Measurements from ENCODE around the gene WWC2. TPM values are rescaled to one million over a fixed set of nuclear protein-coding genes. Genes with fewer than 3 reads are reported as not detected.

WWC2 gene
- total and polyA plus RNA-seq, 12 donors, result 6.0 to 37.4 (median 31.2) TPM

DNA sequence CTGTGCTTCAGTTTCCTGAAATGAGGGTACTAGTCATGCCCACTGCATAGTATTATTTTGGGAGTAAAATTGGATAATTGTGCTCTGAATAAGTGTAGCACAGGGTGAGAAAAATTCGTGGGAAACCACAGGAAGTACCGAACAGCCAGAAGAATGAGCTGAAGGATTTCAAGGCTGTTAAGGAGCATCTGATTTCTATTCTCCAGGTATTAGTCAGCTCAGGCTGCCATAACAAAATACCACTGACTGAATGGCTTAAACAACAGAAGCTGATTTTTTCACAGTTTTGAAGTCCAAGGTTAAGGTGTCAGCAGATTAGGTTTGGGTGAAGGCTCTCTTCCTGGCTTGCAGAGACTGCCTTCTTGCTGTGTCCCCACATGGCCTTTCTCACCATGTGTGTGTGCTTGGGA lies 41.9 kb downstream of the WWC2 start:
- intact Hi-C loops (cut with DNase I), result loop anchor here in 4 of 10 donors (1.0 to 5.0 kb wide), 2 partner anchors 42 to 44 kb away; partner anchors contain the start of gene WWC2 (in 4 of the 4)
- DNase-seq (no peak), ATAC-seq (peak in 1 of 8 donors; percentile 30)
- TF ChIP-seq, protein P1, sequence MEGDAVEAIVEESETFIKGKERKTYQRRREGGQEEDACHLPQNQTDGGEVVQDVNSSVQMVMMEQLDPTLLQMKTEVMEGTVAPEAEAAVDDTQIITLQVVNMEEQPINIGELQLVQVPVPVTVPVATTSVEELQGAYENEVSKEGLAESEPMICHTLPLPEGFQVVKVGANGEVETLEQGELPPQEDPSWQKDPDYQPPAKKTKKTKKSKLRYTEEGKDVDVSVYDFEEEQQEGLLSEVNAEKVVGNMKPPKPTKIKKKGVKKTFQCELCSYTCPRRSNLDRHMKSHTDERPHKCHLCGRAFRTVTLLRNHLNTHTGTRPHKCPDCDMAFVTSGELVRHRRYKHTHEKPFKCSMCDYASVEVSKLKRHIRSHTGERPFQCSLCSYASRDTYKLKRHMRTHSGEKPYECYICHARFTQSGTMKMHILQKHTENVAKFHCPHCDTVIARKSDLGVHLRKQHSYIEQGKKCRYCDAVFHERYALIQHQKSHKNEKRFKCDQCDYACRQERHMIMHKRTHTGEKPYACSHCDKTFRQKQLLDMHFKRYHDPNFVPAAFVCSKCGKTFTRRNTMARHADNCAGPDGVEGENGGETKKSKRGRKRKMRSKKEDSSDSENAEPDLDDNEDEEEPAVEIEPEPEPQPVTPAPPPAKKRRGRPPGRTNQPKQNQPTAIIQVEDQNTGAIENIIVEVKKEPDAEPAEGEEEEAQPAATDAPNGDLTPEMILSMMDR (IDR thresholded peaks at IDR 0.05), result no peak
- Histone ChIP-seq H3K27ac (no peak overlapping the region), H3K27me3 (no peaks in the 10 kb centered on the region), H3K4me3 (no peak overlapping the region), H3K36me3 (no peaks in the 10 kb centered on the region), H3K4me1 (peaks cover 0 to 64% (median 38%) of the 10 kb centered on the region in 9 donors), H3K9me3 (no peaks in the 10 kb centered on the region)
- WGBS, 2 donors, result 66 to 72% methylated on average over 2 of the region's 2 CpGs

DNA sequence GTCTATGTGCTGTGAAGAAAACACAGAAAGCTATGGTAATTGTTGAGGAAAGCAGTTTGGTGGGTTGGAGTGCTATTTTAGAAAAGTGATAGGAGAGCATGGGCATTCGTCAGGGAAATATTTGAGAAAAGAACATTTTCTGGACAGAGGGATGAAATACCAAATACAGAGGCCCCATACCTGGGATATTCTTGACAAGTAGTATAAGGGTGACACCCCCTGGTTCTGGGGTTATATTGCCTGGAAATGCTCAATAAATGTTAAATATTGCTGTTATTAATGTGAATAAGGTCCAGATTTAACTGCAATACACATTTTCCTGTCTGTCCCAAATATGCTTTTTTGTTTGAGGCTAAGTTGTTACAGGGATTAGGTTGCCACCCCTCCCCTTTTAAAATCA lies 42.9 kb downstream of the WWC2 start:
- Histone ChIP-seq H3K27me3 (no peaks in the 10 kb centered on the region), H3K9me3 (no peaks in the 10 kb centered on the region), H3K27ac (peak overlapping the region in 4 of 10 donors; percentile 22 to 63 (median 36)), H3K4me1 (peaks cover 3 to 75% (median 49%) of the 10 kb centered on the region in 9 donors), H3K36me3 (no peaks in the 10 kb centered on the region), H3K4me3 (no peak overlapping the region)
- TF ChIP-seq, protein P1 (IDR thresholded peaks at IDR 0.05), result peak in 4 of 9 donors; percentile 26 to 44 (median 30)
- peak in 3 of 8 donors; percentile 39 to 45 (median 41) for ATAC-seq
- 48 to 63% methylated on average over 1 of the region's 1 CpG for WGBS, 2 donors
- intact Hi-C loops (cut with DNase I), result loop anchor here in 4 of 10 donors (1.0 to 5.0 kb wide), 2 partner anchors 43 to 45 kb away; partner anchors contain the start of gene WWC2 (in 4 of the 4)
- no peak for DNase-seq

DNA sequence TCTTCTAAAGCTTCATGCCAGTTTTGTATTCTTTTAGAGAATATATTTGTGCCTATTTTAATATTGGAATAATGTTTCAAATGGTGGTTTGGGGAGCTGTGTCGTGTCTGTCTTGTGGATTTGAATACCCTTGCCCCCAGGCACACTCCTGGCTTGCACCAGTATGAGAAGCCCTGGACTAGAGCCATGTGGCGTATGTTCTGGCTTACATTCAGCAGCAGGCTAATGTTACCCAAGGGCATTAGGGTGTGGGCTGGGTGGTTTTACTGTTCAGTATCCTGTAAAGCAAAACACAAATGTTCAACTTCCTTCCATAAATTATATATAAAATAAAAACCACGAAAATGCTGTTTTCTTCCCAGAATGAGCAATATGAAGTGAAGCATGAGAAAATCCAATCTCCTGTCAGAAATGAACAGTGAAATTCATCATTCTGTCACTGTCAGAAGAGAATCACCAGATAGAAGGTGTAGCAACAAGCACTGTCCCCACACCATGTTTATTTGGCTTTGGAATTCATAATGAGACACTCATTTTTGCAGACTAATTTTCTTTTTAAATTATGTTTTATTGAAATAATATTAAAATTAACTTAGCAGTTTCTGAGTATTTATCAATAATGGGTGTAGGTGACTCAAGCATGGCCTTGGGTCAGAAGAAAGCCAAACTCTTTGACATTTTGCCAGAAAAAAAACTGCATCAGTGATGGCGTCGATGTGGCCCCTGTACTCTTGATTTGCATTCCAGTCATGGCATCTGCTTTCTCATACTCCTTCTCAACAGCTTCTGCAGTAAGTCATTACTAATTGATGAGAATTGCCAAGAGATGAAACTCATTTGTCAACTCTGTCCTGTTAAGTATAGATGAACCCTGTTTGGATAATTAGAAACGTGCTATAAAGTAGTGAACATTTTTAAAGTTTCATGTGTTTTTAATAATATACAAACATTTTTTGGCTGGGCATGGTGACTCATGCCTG lies 43.8 kb downstream of the WWC2 start:
- H3K4me1 ChIP-seq, result peaks cover 3 to 83% (median 57%) of the 10 kb centered on the region in 9 donors
- 28 to 29% methylated on average over 6 of the region's 6 CpGs for WGBS, 2 donors
- DNase-seq (peak; percentile 54 to 75), ATAC-seq (peak; percentile 83 to 96 (median 92))
- H3K9me3 ChIP-seq, result no peaks in the 10 kb centered on the region
- H3K27me3 ChIP-seq, result no peaks in the 10 kb centered on the region
- intact Hi-C loops (cut with DNase I), result loop anchor here in 3 of 10 donors (5.0 kb wide), 1 partner anchor 46 kb away; the partner anchor contains the start of gene WWC2 (in 3 of the 3)
- no peaks in the 10 kb centered on the region for H3K36me3 ChIP-seq
- TF ChIP-seq, protein P1 (IDR thresholded peaks at IDR 0.05), result no peak
- H3K27ac ChIP-seq, result peak overlapping the region in 5 of 10 donors; percentile 10 to 63 (median 36)
- H3K4me3 ChIP-seq, result peak overlapping the region in 1 of 10 donors; percentile 8

DNA sequence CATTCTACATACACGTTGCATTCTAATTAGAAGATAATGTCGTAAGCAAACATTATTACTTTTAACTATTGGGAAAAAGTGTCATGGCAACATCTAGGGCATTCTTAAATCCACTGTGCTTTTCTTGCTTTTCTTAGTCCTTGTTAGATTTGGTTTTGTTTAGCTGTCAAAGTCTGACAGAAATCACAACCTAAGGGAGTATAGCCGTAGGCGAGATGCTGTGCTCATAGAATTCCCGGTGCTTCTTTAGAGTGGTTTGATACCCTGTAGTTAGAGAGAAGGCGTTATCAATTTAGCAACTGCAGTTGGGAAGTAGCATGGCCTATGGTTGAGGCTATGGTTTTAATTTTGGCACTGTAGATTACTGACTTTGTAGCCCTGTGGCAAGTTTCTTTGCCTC lies 45.7 kb downstream of the WWC2 start:
- ATAC-seq (no peak), DNase-seq (no peak)
- TF ChIP-seq, protein P1 (IDR thresholded peaks at IDR 0.05), result no peak
- Histone ChIP-seq H3K4me1 (peaks cover 3 to 86% (median 62%) of the 10 kb centered on the region in 9 donors), H3K9me3 (no peaks in the 10 kb centered on the region), H3K4me3 (no peak overlapping the region), H3K27me3 (no peaks in the 10 kb centered on the region), H3K27ac (no peak overlapping the region), H3K36me3 (no peaks in the 10 kb centered on the region)
- WGBS, 2 donors, result 87 to 88% methylated on average over 6 of the region's 6 CpGs
- intact Hi-C loops (cut with DNase I), result loop anchor here in 3 of 10 donors (5.0 kb wide), 1 partner anchor 47 kb away; the partner anchor contains the start of gene WWC2 (in 3 of the 3)
